ENCODE results near the gene PSG7.
"Not testable (repeated sequence)": the region's sequence is repeated elsewhere in the genome, so short reads cannot be mapped to it uniquely, and the experiment has no call there.

DNA sequence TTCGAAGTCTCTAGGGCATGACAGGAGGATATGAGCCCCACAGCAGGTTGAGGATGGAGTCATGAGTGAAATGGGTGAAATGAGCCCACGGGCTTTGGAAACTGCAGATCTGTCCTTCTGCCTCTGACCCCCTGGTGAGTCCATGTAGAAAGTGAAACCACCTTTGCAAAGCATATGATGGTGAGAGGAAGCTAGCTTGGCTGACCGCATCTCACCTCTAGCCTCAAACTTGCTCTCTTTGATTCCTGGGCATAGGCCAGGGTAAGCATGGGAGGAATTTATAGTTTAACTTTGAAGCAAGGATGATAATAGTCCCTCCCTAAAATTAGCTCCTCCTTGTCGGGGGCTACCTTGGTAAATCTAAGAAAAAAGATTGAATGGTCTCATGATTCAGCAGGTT lies 15.1 kb upstream of the PSG7 start:
- TF ChIP-seq, protein P1, sequence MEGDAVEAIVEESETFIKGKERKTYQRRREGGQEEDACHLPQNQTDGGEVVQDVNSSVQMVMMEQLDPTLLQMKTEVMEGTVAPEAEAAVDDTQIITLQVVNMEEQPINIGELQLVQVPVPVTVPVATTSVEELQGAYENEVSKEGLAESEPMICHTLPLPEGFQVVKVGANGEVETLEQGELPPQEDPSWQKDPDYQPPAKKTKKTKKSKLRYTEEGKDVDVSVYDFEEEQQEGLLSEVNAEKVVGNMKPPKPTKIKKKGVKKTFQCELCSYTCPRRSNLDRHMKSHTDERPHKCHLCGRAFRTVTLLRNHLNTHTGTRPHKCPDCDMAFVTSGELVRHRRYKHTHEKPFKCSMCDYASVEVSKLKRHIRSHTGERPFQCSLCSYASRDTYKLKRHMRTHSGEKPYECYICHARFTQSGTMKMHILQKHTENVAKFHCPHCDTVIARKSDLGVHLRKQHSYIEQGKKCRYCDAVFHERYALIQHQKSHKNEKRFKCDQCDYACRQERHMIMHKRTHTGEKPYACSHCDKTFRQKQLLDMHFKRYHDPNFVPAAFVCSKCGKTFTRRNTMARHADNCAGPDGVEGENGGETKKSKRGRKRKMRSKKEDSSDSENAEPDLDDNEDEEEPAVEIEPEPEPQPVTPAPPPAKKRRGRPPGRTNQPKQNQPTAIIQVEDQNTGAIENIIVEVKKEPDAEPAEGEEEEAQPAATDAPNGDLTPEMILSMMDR (IDR thresholded peaks at IDR 0.05) = not testable (repeated sequence)
- TF ChIP-seq POLR2A (IDR thresholded peaks at IDR 0.05) = not testable (repeated sequence)

Measured in gastroesophageal sphincter (tissue), 3 donors.